22Rv1 (cell line): Measurements from ENCODE around the gene TTLL9.

Source experiments
- H3K27ac ChIP-seq: fragments of 450-650 bp; 2 replicates; pipeline ENCODE4 v1.5.1; 2017
- CTCF ChIP-seq: fragments of 450-650 bp; IDR thresholded peaks from 2 replicates; pipeline ENCODE4 v1.5.1; 2017; ENCODE audit warnings: mild to moderate bottlenecking
- ZFX ChIP-seq: fragments of 450-650 bp; IDR thresholded peaks from 2 replicates; pipeline ENCODE4 v1.6.1; 2017; ENCODE audit warnings: antibody characterized with exemption, borderline replicate concordance

Gene TTLL9

GRCh38 chr20:31833130-31833930 lies 37.1 kb upstream of the TTLL9 start:
- no peak overlapping the region for H3K27ac ChIP-seq
- TF ChIP-seq ZFX (no peak), CTCF (peak; percentile 93)

- no peak for TF ChIP-seq ZFX
- TF ChIP-seq CTCF: no peak
Measured at GRCh38 chr20:31833931-31834521, 36.4 kb upstream of the TTLL9 start.

GRCh38 chr20:31835554-31835953 lies 34.9 kb upstream of the TTLL9 start:
- H3K27ac ChIP-seq: no peak overlapping the region
- TF ChIP-seq CTCF: no peak
- TF ChIP-seq ZFX: no peak

More at GRCh38 chr20:31833931-31834521, 36.4 kb upstream of the TTLL9 start:
- no peak overlapping the region for H3K27ac ChIP-seq

- H3K27ac ChIP-seq: no peak overlapping the region
- TF ChIP-seq CTCF (no peak), ZFX (no peak)
Measured at GRCh38 chr20:31835977-31836852, 34.2 kb upstream of the TTLL9 start.

- no peak overlapping the region for H3K27ac ChIP-seq
- TF ChIP-seq ZFX (no peak), CTCF (no peak)
Measured at GRCh38 chr20:31836853-31837608, 33.4 kb upstream of the TTLL9 start.

- TF ChIP-seq ZFX: no peak
- TF ChIP-seq CTCF: no peak
- H3K27ac ChIP-seq: no peak overlapping the region
Measured at GRCh38 chr20:31837896-31838397, 32.5 kb upstream of the TTLL9 start.
